Lower lobe of right lung (tissue), 2 donors: ENCODE data around the gene OPTC. TPM values are rescaled to one million over a fixed set of nuclear protein-coding genes. Genes with fewer than 3 reads are reported as not detected.
A peak's percentile ranks its signal among the peaks of the same experiment; 100 is the strongest.
"Not testable (repeated sequence)": the region's sequence is repeated elsewhere in the genome, so short reads cannot be mapped to it uniquely, and the experiment has no call there.

Experiments used
- ATAC-seq, 2 donors: fragments of 200-7000 bp; cut with Tn5 transposase; one replicate each; pipeline ENCODE4 v1.9.1; 2020 to 2022; ENCODE audit warnings: mild to moderate bottlenecking in 2 of 2, moderate library complexity in 2 of 2
- DNase-seq: peaks from one replicate; pipeline ENCODE4 v3.0.0-alpha.2; 2020
- H3K27ac ChIP-seq: fragments of 200-600 bp; one replicate; pipeline ENCODE4 v1.8.0; 2022
- H3K27me3 ChIP-seq: fragments of 200-600 bp; one replicate; pipeline ENCODE4 v1.8.0; 2022; ENCODE audit warnings: low read depth
- H3K36me3 ChIP-seq: fragments of 200-600 bp; one replicate; pipeline ENCODE4 v1.8.0; 2022; ENCODE audit warnings: mild to moderate bottlenecking
- H3K4me1 ChIP-seq: fragments of 200-600 bp; one replicate; pipeline ENCODE4 v1.8.0; 2022
- H3K4me3 ChIP-seq: fragments of 200-600 bp; one replicate; pipeline ENCODE4 v1.8.0; 2022; ENCODE audit warnings: mild to moderate bottlenecking
- H3K9me3 ChIP-seq: fragments of 200-600 bp; one replicate; pipeline ENCODE4 v1.8.0; 2022
- CTCF ChIP-seq: fragments of 200-600 bp; IDR thresholded peaks from one replicate; pipeline ENCODE4 v1.8.0; 2022; ENCODE audit warnings: antibody characterized with exemption, mild to moderate bottlenecking
- intact Hi-C: fragments of 100-400 bp; cut with DNase I; formaldehyde crosslinking; loops from one replicate; pipeline ENCODE4 v1.11.0; 2022
- total RNA-seq: library from RNA; stranded (reverse); fragmentation: NEBNext Ultra II Directional; extraction: Animal tissue kit (Norgen Biotek cat#: 25700); gene quantifications from one replicate; pipeline ENCODE4 v1.2.1, GENCODE V29; 2021
- donor health status: DM: no; HTN: yes; CAD: no; lungs with severe emphysema.

OPTC gene
- total RNA-seq, 1 donor from 2014 or later: not detected

GRCh38 chr1:203465948-203466347 is 28.0 kb upstream of the OPTC start:
- H3K9me3 ChIP-seq: no peaks in the 10 kb centered on the region
- no peak for TF ChIP-seq CTCF
- ATAC-seq (peak in 1 of 2 donors; percentile 54), DNase-seq (no peak)
- H3K4me3 ChIP-seq: no peak overlapping the region
- no peaks in the 10 kb centered on the region for H3K36me3 ChIP-seq
- H3K27me3 ChIP-seq: no peaks in the 10 kb centered on the region
- peak overlapping the region; percentile 78 for H3K27ac ChIP-seq
- intact Hi-C loops: no loop called here
- H3K4me1 ChIP-seq: peaks cover 28% of the 10 kb centered on the region

- ATAC-seq, H3K4me3 ChIP-seq, intact Hi-C loops, H3K36me3 ChIP-seq, DNase-seq, H3K9me3 ChIP-seq, H3K27me3 ChIP-seq: not testable (repeated sequence)
- Histone ChIP-seq H3K27ac (peak overlapping the region; percentile 78), H3K4me1 (peaks cover 28% of the 10 kb centered on the region)
Measured at GRCh38 chr1:203466906-203467549, 26.9 kb upstream of the OPTC start.

DNA sequence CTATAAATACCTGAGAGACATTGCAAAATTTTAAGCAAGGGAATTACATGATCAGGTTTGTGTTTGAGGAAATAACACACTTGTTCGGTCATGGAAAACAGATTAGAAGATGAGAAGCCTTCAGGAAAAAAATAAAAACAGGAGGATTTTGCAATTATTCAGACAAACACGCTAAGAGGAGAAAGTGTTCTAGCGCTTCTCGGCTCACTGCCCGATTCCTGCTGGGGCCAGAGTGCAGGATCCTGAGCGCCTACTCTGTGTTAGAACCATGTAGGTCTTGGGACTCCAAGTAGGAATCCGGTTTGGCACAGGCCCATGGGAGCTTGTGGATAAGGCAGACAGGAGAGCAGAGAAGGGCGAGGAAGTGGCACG is 26.4 kb upstream of the OPTC start:
- peak in 1 of 2 donors; percentile 3 for ATAC-seq
- peaks cover 26% of the 10 kb centered on the region for H3K4me1 ChIP-seq
- no peaks in the 10 kb centered on the region for H3K9me3 ChIP-seq
- no peaks in the 10 kb centered on the region for H3K27me3 ChIP-seq
- TF ChIP-seq CTCF: no peak
- H3K4me3 ChIP-seq: no peak overlapping the region
- no peaks in the 10 kb centered on the region for H3K36me3 ChIP-seq
- peak overlapping the region; percentile 78 for H3K27ac ChIP-seq
- intact Hi-C loops: no loop called here
- peak; percentile 65 for DNase-seq

GRCh38 chr1:203468326-203468725 is 25.6 kb upstream of the OPTC start:
- Histone ChIP-seq H3K27ac (no peak overlapping the region), H3K36me3 (no peaks in the 10 kb centered on the region), H3K27me3 (no peaks in the 10 kb centered on the region), H3K4me3 (no peak overlapping the region), H3K4me1 (peaks cover 20% of the 10 kb centered on the region), H3K9me3 (no peaks in the 10 kb centered on the region)
- intact Hi-C loops: no loop called here
- TF ChIP-seq CTCF: no peak
- ATAC-seq (no peak), DNase-seq (no peak)

- Histone ChIP-seq H3K4me3 (no peak overlapping the region), H3K4me1 (peaks cover 19% of the 10 kb centered on the region), H3K36me3 (no peaks in the 10 kb centered on the region), H3K27ac (no peak overlapping the region), H3K27me3 (no peaks in the 10 kb centered on the region), H3K9me3 (no peaks in the 10 kb centered on the region)
- intact Hi-C loops: no loop called here
- DNase-seq: no peak
- ATAC-seq: no peak
- TF ChIP-seq CTCF: no peak
Measured at GRCh38 chr1:203470240-203470639, 23.7 kb upstream of the OPTC start.

GRCh38 chr1:203471841-203472240 is 22.1 kb upstream of the OPTC start:
- intact Hi-C loops: no loop called here
- Histone ChIP-seq H3K9me3 (no peaks in the 10 kb centered on the region), H3K4me3 (no peak overlapping the region), H3K4me1 (peaks cover 3% of the 10 kb centered on the region), H3K27ac (no peak overlapping the region), H3K36me3 (no peaks in the 10 kb centered on the region), H3K27me3 (no peaks in the 10 kb centered on the region)
- no peak for DNase-seq
- TF ChIP-seq CTCF: no peak
- ATAC-seq: no peak
